Esophagus muscularis mucosa (tissue), 4 donors: ENCODE results near the gene RFC1. TPM values are rescaled to one million over a fixed set of nuclear protein-coding genes. Genes with fewer than 3 reads are reported as not detected.

Source experiments
- DNase-seq: peaks from one replicate; pipeline ENCODE4 v3.0.0-alpha.2; 2017; ENCODE audit errors: extremely low spot score
- H3K27ac ChIP-seq, 4 donors: fragments of 200-600 bp; sonication (generic); replicated peaks in 1 of 4; 1 replicate in 3 of 4; 2 replicates in 1 of 4; pipeline ENCODE4 v1.5.1; 2016 to 2019; ENCODE audit warnings: mild to moderate bottlenecking in 1 of 4
- H3K27me3 ChIP-seq, 4 donors: fragments of 200-600 bp; sonication (generic); one replicate each; pipeline versions ENCODE4 v1.5.1 to v1.6.0; 2016 to 2019
- H3K36me3 ChIP-seq, 4 donors: fragments of 200-600 bp; sonication (generic); one replicate each; pipeline ENCODE4 v1.5.1; 2016 to 2019
- H3K4me1 ChIP-seq, 4 donors: fragments of 200-600 bp; sonication (generic); one replicate each; pipeline ENCODE4 v1.5.1; 2016 to 2019
- H3K4me3 ChIP-seq, 4 donors: fragments of 200-600 bp; sonication (generic); 1 replicate in 2 of 4; 2 replicates in 2 of 4; pipeline ENCODE4 v1.5.1; 2016 to 2019; ENCODE audit warnings: mild to moderate bottlenecking in 4 of 4, moderate library complexity in 1 of 4
- H3K9me3 ChIP-seq, 4 donors: fragments of 200-600 bp; sonication (generic); 1 replicate in 3 of 4; 2 replicates in 1 of 4; pipeline ENCODE4 v1.5.1; 2016 to 2019
- EP300 ChIP-seq: sonication (generic); formaldehyde crosslinking; IDR thresholded peaks from one replicate; pipeline ENCODE4 v1.6.1; 2017; ENCODE audit warnings: antibody characterized with exemption
- POLR2A ChIP-seq: fragments of 450-650 bp; IDR thresholded peaks from one replicate; pipeline ENCODE4 v1.6.1; 2017; ENCODE audit warnings: antibody characterized with exemption, moderate library complexity, mild to moderate bottlenecking, low read depth
- POLR2AphosphoS5 ChIP-seq, 2 donors: sonication (generic); formaldehyde crosslinking; IDR thresholded peaks; one replicate each; pipeline ENCODE4 v1.6.1; 2017; ENCODE audit warnings: antibody characterized with exemption in 2 of 2
- WGBS: methylation state at CpG from one replicate; pipeline ENCODE4 v1.1.5; 2018; 5-methylcytosine and 5-hydroxymethylcytosine counted together
- intact Hi-C: fragments of 100-400 bp; cut with DNase I; formaldehyde crosslinking; loops from one replicate; pipeline ENCODE4 v1.15.1; 2023
- small RNA-seq, 3 donors: library from RNA; depleted of rRNA; stranded (forward); fragments of <200 nt; gene quantifications; one replicate each; pipeline ENCODE3, GENCODE V24; 2016
- total RNA-seq, 4 donors: library from RNA; depleted of rRNA; stranded (reverse); fragments of >200 nt; gene quantifications; one replicate each; pipeline versions ENCODE4 v1.1.0 to v1.2.1, GENCODE V29; 2016
- TF ChIP-seq, protein P1 (sequence below), 3 experiments: fragments of 200-600 bp in 2 of 3; fragments of 450-650 bp in 1 of 3; sonication (generic) in 2 of 3; IDR thresholded peaks; one replicate each; pipeline ENCODE4 v1.5.1; 2017 to 2019; ENCODE audit warnings: antibody characterized with exemption in 3 of 3, mild to moderate bottlenecking in 2 of 3, moderate library complexity in 1 of 3

Gene RFC1
- total RNA-seq, 4 donors from 2014 or later: 30.6 to 37.4 (median 33.9) TPM

GRCh38 chr4:39255266-39255665 is 110.9 kb downstream of the RFC1 start:
- Histone ChIP-seq H3K27me3 (no peaks in the 10 kb centered on the region), H3K9me3 (no peaks in the 10 kb centered on the region), H3K36me3 (peaks cover 15 to 61% (median 28%) of the 10 kb centered on the region in 4 donors), H3K4me3 (no peak overlapping the region), H3K27ac (no peak overlapping the region), H3K4me1 (no peaks in the 10 kb centered on the region)
- WGBS: 56% methylated on average over 2 of the region's 2 CpGs
- DNase-seq: no peak
- intact Hi-C loops: no loop called here
- no peak for TF ChIP-seq POLR2AphosphoS5 (IDR thresholded peaks at IDR 0.05)
- TF ChIP-seq POLR2A: no peak
- TF ChIP-seq, protein P1, sequence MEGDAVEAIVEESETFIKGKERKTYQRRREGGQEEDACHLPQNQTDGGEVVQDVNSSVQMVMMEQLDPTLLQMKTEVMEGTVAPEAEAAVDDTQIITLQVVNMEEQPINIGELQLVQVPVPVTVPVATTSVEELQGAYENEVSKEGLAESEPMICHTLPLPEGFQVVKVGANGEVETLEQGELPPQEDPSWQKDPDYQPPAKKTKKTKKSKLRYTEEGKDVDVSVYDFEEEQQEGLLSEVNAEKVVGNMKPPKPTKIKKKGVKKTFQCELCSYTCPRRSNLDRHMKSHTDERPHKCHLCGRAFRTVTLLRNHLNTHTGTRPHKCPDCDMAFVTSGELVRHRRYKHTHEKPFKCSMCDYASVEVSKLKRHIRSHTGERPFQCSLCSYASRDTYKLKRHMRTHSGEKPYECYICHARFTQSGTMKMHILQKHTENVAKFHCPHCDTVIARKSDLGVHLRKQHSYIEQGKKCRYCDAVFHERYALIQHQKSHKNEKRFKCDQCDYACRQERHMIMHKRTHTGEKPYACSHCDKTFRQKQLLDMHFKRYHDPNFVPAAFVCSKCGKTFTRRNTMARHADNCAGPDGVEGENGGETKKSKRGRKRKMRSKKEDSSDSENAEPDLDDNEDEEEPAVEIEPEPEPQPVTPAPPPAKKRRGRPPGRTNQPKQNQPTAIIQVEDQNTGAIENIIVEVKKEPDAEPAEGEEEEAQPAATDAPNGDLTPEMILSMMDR (IDR thresholded peaks at IDR 0.05): no peak
- no peak for TF ChIP-seq EP300

GRCh38 chr4:39243462-39243861 is 122.7 kb downstream of the RFC1 start:
- H3K36me3 ChIP-seq: peaks cover 24 to 68% (median 29%) of the 10 kb centered on the region in 4 donors
- intact Hi-C loops: no loop called here
- no peak for TF ChIP-seq POLR2AphosphoS5 (IDR thresholded peaks at IDR 0.05)
- TF ChIP-seq, protein P1 (IDR thresholded peaks at IDR 0.05): no peak
- TF ChIP-seq POLR2A: no peak
- TF ChIP-seq EP300: no peak
- H3K27ac ChIP-seq: no peak overlapping the region
- no peaks in the 10 kb centered on the region for H3K27me3 ChIP-seq
- DNase-seq: no peak
- H3K9me3 ChIP-seq: peaks cover 0 to 4% (median 0%) of the 10 kb centered on the region in 4 donors
- no peak overlapping the region for H3K4me3 ChIP-seq
- 91% methylated on average over 3 of the region's 3 CpGs for WGBS
- no peaks in the 10 kb centered on the region for H3K4me1 ChIP-seq

Small RNAs within 50 kb of the gene (small RNA-seq; reads per million reads assigned to genes)
- 0 reads per million in 3 donors for gene MIR5591
- 0 reads per million in 3 donors for gene RNU6-32P
- 0 reads per million in 3 donors for gene RNU6-887P

Other genes with a start within 250 kb of the RFC1 start
- 10 to 100 TPM; 22.1 to 32.4 (median 26.0) TPM for gene WDR19, start 183.8 kb downstream of the RFC1 start, total RNA-seq
- gene KLB, start 40.6 kb upstream of the RFC1 start, total RNA-seq: under 1 TPM in 1 of 4 donors, not detected in 3; under 0.01 TPM
- 1,000 to 10,000 TPM; 1,962 to 6,543 (median 3,653) TPM for gene RPL9, start 92.6 kb upstream of the RFC1 start, total RNA-seq
- gene LIAS, start 92.7 kb upstream of the RFC1 start, total RNA-seq: 10 to 100 TPM in 2 of 4 donors, 1 to 10 TPM in 2; 8.5 to 11.6 (median 9.7) TPM
- 100 to 1,000 TPM in 1 of 4 donors, 10 to 100 TPM in 3; 36.4 to 180 (median 42.1) TPM for gene UGDH, start 161.1 kb upstream of the RFC1 start, total RNA-seq